Hematopoietic multipotent progenitor cell treated with erythropoietin and hydrocortisone succinate and interleukin-3 and kit ligand, for 17 days (in vitro differentiated cells): ENCODE results near the gene DYSF.

Source experiments
- DNase-seq: peaks from one replicate; pipeline ENCODE4 v3.0.0-alpha.2; 2015; ENCODE audit warnings: low spot score

Gene DYSF

DNA sequence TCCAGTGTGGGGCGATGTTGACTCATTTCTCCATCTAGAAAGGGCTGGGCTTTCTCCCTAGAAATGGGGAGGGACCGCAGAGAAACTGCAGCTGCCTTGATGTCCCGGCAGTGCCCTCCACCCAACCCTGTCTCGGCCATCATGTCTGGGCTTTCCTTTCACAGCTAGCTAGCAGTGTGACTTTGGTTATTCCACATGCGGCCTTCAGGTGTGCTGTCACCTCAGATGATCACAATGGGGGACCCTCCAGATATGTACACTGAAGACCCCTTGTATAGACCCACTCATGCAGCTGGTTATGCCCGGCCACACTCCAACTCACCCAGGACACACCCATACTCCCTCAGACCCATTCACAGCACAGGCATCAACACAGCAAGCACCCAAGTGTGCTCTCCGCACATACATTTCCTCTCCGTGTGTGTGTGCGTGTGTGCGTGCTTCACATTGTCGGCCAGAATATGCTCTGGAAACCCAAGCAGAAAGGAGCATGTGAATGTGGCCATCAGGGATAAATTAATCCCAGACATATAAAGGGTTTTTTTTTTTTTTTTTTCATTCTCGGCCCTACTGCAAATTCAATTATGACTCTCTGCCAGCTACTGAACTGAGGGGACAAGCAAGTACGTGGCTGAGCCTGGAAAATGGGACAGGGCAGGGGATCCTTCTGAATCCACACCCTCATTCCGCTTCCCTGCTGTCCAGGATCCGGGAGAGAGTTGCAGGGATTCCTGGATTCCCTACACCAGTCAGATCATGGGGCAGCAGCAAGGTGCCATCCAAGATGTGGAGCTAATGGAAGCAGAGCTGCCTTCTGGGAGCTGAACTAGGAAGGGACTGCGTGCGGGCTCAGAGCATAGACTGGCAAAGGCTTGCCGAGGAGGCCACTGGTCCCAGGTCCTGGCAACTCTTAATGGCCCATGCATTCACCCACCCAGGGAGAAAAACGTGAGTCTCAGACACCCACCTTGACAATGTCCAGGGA lies 240.2 kb downstream of the DYSF start:
- DNase-seq: no peak

DNA sequence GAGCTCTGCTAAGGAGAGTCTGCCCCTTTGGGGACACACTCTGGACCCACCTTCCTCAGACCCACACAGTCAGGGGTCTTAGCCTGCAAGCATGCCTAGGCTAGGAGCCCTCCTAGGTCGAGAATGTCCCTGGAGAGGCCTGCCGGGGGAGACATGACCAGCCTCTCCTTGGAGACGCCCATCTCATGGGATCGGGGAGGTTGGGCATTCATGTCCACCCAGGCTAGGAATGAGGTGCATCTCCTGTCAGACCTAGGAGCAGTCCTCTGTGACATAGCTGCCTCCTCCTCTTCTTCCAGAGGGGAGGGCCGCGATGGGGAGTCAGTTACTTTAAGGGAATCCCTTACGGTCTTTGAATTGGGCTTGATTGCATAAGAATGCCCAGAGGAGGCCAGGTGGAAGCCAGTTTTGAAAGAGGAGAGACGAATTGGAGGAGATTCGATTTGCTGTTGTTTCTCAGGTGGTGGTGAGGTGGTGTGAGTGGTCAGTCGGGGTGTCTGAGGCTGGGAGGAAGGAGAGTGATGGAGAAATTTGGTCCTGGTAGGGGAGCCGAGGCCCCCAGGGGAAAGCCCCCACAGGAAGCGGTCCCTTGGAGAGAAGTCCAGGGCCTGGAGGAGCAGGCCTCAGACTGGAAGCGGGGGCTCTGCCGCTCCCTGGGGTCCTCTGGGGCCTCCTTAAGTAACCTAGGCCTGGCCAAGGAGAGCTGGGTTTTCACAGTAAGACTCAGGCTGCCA lies 241.3 kb downstream of the DYSF start:
- no peak for DNase-seq

DNA sequence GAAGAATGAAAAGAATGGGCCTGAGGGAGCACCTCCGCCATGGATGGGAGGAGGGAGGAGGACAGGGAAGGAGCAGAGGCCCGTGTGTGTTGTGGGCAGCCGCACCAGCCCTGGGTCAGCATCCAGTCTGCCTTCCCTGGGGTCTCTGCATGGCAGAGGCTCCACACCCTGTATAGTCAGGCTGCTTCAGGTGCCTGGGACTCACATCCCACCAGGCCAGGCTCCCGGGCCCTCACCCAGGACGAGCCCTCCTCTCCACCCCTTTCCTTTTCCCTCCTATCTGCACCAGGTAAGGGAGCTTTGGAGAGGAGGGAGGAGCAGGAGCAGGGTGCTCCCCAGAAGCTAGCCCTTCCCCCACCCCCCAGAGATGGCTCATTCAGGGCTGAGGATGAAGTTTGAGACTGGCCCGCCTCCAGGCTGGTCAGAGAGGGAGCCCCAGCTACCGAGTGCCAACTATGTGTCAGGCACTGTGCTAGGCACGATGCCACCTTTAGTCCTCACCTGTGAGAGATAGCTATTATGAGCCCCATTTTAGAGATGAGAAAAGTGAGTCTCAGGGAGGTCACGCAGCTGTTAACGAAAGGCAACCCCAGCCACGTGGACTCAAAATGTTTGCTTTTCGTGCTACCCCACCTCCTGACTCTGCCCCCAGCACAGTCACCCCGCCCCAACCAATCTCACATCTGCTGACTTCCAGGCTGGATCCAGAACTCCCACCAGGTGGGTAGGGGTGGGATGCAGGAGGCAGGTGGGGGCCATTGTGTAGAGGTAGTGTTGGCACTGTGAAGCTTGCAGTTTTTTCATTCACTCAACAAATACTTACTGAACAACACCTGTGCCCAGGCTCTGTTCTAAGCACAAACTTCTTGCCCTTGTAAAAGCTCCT lies 242.1 kb downstream of the DYSF start:
- DNase-seq: no peak

DNA sequence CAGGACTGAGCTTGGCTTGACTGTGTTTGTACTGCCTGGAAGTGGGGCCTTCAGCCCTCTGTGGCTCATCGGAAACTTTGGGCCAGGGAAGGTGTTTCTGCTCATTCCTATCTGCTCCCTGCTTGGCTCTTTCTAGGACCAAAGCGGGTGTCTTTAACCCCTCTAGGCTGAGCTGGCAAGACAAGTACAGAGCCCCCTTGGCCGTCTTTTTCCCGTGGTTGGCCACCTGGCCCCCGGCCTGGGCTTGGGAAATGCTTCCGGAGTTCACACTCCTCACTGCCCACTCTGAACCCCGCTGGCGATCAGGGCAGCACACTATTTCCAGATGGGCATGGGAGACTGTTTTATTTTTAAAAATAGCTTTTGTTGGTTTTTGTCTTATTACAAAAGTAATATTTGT lies 243.0 kb downstream of the DYSF start:
- no peak for DNase-seq

DNA sequence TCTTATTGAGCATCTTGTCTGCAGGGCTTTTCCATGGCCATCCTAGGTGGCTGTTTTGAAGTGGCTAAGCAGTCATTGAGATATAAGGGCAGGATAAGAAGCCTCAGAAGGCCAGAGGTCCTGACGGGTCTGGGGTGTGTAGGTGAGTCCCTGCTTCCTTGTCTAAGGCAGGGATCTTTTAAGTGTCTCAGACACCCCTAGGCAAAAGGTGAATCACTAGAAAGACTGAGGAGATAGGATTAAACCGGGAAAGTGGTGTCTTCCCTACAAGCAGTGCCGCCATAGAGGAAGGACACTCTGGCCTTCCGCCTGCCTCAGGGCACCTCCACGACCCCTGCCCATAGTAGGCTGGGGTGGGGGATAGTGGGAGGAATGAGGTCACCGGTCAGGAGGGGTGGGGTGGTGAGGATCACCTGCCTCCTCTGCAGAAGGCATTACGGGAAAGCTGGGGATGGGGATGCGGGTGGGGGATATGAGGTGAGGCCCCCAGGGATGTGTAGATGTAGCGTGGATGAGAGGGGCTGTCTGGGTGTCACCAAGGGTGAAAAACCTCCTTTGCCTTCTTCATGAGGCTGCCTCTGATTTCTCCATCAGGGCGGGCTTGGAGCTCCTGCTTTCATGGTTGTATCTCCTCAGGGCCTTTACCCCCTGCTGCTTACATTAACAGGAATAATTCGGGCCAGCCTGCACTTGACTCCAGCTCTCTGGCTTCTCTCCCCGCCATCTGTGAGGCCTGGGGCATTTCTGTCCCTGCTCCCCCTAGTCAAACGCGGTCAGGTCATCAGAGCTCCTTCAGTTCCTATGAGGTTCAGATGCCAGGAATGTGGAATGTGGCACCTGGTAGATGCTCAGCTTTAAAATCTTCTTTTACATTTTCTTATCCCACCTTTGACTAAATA lies 244.0 kb downstream of the DYSF start:
- no peak for DNase-seq

DNA sequence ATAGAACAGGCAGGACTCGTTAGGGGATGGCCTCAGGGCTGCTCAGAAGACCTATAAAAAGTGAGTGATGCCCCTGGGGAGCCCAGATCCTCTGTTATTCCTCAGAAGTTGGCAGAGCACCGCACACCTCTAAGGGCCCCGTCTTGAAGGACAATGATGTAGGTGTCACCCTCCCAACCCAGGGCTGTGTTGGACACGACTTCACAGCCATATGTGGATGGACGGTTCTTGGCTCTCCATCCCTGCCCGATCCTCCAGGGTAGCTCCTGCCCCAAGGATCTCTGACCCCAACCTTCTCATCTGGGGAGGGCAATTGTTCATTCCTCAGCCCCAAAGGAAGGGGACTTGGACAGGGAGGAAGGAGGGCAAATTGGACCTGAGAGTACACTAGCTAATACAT lies 246.1 kb downstream of the DYSF start:
- no peak for DNase-seq

DNA sequence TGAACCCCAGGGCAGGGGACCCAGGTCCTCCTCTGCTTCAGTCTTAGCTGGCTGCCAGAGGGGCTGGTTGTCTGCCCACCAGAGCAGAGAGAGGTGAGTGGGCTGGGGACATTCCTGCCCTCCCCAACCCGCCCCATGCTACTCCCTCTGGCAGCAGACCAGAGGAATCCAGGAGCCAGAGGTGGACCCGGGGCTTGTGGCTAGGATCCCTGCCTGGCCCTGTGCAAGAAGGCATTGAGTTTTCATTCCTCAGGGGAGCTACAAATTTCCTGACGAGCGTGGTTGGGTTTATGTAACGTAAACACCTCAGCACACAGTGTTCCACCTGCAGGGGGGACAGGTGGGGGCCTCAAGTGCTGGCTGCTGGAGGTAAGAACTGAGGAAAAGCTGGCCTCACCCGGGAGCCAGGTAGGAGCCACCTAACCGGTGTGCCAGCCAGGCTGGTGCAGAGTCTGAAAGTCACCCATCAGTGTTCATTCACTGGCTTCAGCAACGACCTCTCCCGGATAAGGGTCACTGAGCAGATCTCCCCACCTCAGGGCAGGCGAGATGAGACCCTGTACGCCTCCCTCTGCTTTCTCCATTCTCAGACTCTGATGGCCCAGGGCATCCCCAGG lies 246.8 kb downstream of the DYSF start:
- no peak for DNase-seq

DNA sequence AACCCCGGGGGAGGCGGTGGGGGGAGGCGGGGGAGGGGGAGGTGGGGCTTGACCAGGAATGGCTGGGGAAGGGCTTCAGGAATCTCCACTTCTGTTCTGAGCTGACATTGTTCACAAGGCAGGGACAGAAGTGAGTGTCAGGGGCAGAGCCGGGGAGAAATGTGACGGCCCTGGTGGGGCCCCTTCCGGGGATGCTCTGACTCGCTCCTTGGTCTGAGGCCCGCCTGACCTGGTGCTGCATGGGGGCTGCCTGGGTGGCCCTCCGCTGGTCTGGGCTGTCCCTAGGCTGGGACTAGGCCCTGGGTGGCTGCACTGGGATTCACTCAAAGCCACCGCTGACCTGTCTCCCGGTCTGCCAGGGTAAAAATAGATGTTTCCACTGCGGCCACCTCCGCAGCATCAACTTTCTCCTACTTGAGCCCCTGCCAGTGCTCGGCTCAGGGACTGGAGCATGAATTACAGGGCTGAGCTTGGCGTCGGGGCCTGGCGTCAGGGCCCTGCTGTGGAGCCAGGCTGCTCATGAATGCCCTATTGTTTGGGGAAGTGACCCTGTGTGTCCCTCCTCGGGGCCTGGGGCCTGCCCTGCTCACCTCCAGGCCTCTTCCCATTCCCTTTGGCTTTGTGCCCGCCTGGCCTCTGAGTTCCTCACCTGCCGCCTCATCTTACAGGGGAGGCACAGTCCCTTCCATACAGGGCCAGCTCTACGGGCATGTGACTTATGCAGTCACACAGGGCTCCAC lies 247.5 kb downstream of the DYSF start:
- DNase-seq: no peak

DNA sequence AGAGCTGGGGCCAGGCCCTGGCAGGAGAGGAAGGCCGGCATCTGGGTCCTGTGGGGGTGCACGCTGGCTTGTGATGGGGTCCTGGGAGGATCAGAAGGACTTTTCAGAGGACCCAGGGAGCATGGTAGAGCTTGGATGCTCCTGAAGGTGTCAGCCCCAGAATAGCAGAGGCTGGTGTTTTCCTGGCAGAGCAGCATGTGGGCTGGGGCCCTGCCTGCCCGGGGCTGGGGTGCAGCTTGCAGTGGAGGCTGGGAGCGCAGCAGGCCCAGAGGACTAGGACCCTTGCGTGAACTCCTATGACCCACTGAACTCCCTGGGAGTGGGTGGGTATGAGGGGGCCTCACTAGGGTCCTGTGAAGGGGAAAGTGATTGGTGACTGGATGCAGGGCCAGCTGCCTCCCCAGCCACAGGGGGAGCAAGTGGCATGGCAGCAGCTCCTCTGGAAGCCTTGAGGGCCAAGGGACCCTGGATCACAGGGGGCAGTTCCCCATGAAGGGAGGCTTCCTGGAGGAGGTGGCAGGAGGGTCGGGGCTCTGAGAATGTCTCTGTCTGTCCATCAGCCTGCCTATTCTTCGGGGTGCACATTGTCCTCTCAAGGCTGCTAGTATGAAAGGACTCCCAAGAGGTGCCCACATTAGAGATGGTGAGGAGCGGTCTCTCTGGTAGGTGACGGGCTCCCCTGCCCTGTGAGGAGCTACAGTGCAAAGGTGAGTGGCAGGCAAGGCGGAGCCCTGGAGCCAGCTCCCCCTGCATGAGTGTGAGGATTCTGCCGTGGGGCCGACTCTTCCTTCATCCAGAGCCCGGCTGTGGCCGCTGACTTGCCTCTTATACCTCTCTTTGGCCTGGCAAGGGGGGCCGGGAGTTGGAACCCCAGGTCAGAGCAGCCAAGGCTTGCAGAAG lies 249.0 kb downstream of the DYSF start:
- DNase-seq: no peak

DNA sequence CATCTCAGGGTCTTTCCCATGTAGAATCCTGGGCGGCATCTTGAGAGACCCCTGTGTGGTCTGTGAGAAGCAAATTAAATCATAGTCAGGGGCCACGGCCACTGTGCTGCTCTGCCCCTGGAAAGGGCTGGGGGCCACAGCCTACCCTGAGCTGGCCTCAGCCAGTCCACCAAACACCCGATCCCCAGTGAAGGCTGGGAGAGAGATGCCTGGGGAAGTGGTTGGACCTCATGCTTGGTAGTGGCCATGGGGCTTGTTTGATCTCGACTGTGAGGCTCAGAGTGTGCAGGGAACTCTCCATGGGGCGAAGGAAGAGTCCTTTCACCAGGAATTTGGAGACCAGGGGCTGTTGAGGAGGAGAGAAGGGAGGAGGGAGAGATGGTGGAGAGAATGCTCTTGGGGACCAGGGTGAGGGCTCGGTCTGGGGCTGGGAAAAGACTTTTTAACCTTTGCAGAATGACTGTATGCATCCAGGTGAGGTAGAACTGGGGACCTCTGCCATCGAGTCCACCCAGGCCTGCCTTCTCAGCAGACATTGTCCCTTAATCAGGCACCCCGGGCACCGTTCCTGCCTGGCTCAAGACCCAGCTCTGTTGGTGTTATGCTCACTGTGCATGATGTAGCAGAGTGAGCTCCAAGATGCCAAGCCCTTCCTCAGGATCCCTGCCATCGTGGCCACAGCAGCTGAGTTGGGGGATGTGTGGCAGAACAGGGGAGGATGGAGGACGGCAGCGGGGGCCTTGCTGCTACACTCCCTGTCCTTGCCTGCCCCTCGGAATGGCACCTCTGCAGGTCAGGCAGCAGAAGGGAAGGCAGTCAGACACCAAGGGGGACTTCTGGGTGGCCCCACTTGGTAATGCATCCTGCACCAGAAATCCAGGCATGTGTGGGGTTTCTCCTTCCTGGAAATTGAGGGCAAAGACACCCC lies 249.9 kb downstream of the DYSF start:
- no peak for DNase-seq

DNA sequence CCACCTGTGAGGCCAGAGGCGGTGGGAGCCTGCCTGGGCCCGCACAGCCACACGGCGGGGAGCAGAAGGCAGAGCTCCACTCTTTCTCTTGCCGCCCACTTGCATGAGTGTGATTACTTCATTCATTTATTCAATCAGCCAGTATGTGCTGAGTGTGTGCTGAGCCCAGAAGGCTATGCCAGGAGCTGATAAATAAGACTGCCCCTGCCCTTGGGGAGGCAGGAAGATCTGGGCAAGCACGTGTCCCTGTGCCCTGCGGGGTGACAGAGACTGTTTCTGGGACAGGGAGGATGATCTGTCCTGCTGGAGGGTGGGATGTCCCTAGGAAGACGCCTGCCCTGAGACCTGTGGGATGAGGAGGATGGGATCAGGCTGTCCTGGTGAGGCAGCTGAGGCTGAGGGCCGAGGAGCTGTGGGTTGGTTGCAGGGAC lies 250.8 kb downstream of the DYSF start:
- no peak for DNase-seq

DNA sequence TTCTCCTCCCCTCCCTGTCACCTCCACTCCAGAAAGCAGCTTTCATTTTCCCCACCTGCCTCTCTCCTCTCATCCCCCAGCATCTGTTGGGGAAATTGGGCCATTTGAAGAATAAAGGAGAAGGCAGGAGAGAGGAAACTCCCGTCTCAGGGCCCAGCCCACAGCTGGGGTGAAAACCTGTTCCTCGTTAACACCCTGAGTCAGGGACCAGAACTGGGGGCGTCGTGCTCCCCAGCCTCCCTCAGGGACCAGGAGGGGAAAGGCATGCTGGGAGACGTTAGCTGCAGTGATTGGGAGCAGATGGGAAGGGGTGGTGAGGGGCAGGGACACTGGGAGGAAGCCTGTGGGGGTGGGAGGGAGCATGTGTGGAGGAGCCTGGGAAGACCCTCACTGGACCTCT lies 251.3 kb downstream of the DYSF start:
- no peak for DNase-seq

DNA sequence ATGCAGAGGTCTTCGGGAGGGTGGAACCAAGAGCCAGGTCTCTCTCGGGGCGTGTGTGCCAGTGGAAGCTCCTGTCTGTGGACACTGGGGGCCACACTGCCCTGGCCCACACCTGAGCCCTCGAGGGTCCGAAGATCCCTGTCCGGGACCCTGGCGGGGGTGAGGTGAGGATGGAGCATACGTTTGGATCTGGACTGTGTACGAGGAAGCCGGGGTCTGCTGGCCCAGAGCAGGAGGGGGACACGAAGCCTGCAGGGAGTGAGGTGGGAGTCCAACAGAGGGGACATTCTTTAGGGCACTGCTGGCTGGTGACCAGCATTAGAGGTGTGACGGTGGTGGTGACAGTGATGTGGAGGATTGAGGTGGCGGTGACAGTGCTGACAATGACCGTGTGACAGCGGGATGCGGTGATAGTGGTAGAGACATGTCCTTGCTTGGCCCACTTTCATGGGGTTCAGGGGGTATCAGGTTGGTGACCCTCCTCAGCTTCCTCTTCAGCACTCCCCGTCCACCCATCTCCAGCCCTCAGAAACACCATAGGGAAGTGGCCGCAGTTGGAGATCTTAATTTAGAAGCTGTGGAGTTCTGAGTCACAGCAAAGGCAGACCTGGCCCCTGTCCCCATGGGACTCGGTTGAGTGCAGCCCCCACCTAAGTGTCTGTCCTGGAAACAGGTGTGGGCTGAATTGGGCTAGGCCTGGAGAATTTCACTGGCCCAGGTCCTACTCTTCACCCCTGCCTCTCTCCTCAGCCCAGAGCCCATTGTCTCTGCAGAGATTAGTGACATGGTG lies 252.0 kb downstream of the DYSF start:
- DNase-seq: no peak

DNA sequence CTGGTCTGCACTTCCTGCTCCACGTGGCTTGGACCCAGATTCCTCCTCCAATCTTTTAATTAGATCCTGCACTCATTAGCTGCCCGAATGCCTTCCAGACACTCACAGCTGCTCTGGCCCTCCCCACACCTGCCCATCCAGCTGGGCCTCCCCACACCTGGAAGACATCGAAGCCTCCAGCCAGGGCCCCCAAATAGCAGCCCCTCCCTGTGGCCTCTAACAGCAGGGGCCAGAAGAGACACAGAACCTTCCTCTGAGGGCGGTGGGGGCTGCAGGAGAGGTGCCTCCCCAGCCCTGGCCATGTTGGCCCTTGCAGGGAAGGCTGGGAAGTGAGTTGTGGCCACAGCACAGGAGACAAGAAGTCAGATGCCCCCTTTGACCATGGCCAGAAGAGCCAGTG lies 252.8 kb downstream of the DYSF start:
- DNase-seq: no peak

DNA sequence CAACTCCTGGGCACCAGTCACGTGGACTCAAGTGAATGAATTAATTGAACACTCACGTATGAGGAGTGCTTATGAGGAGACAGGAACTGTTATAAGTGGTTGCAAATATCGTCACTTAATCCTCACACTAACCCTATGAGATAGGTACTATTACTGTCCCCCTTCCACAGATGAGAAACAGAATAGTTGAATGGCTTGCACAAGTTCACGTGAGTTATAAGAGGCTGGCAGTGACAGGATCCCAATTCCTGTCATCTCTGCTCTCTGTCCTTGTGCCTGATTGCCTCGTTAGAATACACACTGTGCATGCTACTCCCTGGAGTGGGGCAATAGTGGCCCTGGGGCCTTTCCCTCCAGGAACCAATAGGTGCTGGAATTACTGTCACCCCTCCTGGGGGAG lies 253.5 kb downstream of the DYSF start:
- DNase-seq: no peak

DNA sequence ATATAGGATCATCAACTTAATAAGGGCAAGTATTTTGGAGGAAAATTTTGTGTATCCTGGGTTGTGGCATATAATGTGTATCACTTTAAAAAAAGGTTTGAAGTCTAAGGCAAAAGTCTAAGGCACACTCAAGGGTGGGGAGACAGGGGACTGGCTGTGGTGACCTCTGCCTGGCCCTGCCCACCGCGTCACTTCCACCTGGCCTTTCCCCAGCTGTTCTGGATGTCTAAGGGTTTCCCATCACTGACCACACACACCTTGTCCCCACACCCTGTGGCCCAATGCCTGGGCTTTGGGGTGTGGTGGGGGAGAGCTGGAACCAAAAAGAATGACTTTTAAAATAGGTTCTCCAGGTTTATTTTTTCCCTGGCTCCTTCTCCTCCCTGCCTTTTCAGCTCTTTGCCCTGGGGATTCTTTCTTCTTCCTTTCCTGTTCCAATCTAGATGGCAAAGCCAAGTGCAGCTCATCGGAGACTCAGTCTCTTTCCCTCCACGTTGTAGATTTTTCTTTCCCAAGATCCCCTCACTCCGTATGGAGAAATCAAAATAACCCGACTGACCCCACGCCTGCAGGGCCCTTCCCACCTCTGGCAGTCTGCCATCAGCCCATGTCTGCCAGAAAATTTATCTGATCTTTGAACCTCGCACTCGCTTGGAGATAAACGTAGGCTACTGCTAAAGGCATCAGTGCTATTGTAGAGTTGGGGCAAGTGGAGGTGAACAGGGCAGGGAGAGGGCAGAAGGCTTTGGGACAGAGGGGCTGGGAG lies 257.2 kb downstream of the DYSF start:
- DNase-seq: no peak
